Measurements from ENCODE around the gene CMSS1. TPM values are rescaled to one million over a fixed set of nuclear protein-coding genes. Genes with fewer than 3 reads are reported as not detected.

Gene CMSS1
- total RNA-seq, 1 experiment from 2014 or later = 64.1 TPM

- intact Hi-C loops (cut with micrococcal nuclease) = loop anchor here (2.0 kb wide), 1 partner anchor 227 kb away; no protein-coding TSS in a partner anchor
- no TSS peak for BruUV-seq (replicated peaks)
- Histone ChIP-seq H3K9me3 (ENCODE audit: control insufficient read depth in 1 of 2, insufficient read depth in 1 of 2, low read depth in 1 of 2, low read length in 2 of 2) (no peaks in the 10 kb centered on the region), H3K9ac (ENCODE audit: low read length) (no peak overlapping the region), H3K4me1 (ENCODE audit: control insufficient read depth in 1 of 2, insufficient read depth in 2 of 2, low read length in 2 of 2) (peaks cover 0 to 3% of the 10 kb centered on the region in 2 experiments; a peak in 1 of 4 replicates), H3K79me2 (ENCODE audit: insufficient read depth, low read length) (no peaks in the 10 kb centered on the region), H3K27me3 (ENCODE audit: insufficient read depth, low read length) (no peaks in the 10 kb centered on the region), H3K4me3 (replicated peaks in 1 of 2; ENCODE audit: low read depth in 1 of 2, low read length in 2 of 2) (no peak overlapping the region), H2AFZ (ENCODE audit: low read depth, low read length, poor library complexity, severe bottlenecking) (no peak overlapping the region), H3K27ac (ENCODE audit: low read depth, low read length) (no peak overlapping the region), H3K9me2 (ENCODE audit: insufficient read depth) (no peaks in the 10 kb centered on the region), H4K20me1 (ENCODE audit: insufficient read depth) (no peaks in the 10 kb centered on the region; the same call in 1 of the 2 replicates), H3K4me2 (ENCODE audit: low read length) (no peak overlapping the region), H3K36me3 (ENCODE audit: control insufficient read depth in 1 of 2, insufficient read depth in 2 of 2, low read length in 2 of 2) (no peaks in the 10 kb centered on the region)
- ATAC-seq (no peak), DNase-seq (ENCODE audit: low read depth, low spot score) (no peak)
- ChIA-PET RAD21 (ENCODE audit: low non-redundant PET in 1 of 2, low total read pairs in 2 of 2, uncharacterized antibody in 2 of 2, unreplicated experiment in 2 of 2) (interaction anchor here in 1 of 2 experiments (1.1 kb wide), 1 partner anchor 185 kb away, joined by 9 read pairs; no protein-coding TSS in a partner anchor), CTCF (interaction anchor here (0.8 to 1.9 kb wide), 10 partner anchors 9 to 228 kb away, joined by 3 to 34 read pairs (median 4); no protein-coding TSS in a partner anchor), POLR2A (interaction anchor here (1.2 kb wide), 1 partner anchor 185 kb away, joined by 5 read pairs; no protein-coding TSS in a partner anchor)
- TF ChIP-seq POLR2AphosphoS5 (IDR thresholded peaks at IDR 0.05; ENCODE audit: low read depth, low read length) (no peak), EZH2 (IDR thresholded peaks at IDR 0.05) (no peak), EZH2phosphoT487 (IDR thresholded peaks at IDR 0.05; ENCODE audit: borderline replicate concordance) (no peak), ELF1 (IDR thresholded peaks at IDR 0.05; ENCODE audit: borderline replicate concordance, low read depth) (no peak), POLR2A (IDR thresholded peaks at IDR 0.05; ENCODE audit: borderline replicate concordance, extremely low read depth, insufficient read depth, insufficient read length) (no peak), FOSL1 (IDR thresholded peaks at IDR 0.05; ENCODE audit: low read depth) (no peak), SP1 (IDR thresholded peaks at IDR 0.05; ENCODE audit: low read depth) (no peak), ZNF274 (IDR thresholded peaks at IDR 0.05; ENCODE audit: low read depth, low read length) (no peak), ATF3 (IDR thresholded peaks at IDR 0.05) (no peak), YY1 (IDR thresholded peaks at IDR 0.05; ENCODE audit: extremely low read depth, insufficient replicate concordance, low read depth, low read length) (no peak)
Observed at GRCh38 chr3:100069472-100069871, 251.8 kb downstream of the CMSS1 start.
